ENCODE data around the gene DYSF.

GRCh38 chr2:71473346-71474031, 20.1 kb downstream of the DYSF start:
- TF ChIP-seq CTCF (IDR thresholded peaks at IDR 0.05; ENCODE audit: poor library complexity, severe bottlenecking) = no peak
- no peak for TF ChIP-seq TAF1 (IDR thresholded peaks at IDR 0.05; ENCODE audit: low read depth)
- TF ChIP-seq POLR2AphosphoS5 (IDR thresholded peaks at IDR 0.05) = no peak
- TF ChIP-seq SMC3 (conservative IDR thresholded peaks at IDR 0.05; ENCODE audit: poor library complexity) = no peak
- TF ChIP-seq EZH2 (IDR thresholded peaks at IDR 0.05; ENCODE audit: borderline replicate concordance, insufficient read depth, low read length, poor library complexity, severe bottlenecking) = no peak
- no peak for TF ChIP-seq EP300 (conservative IDR thresholded peaks at IDR 0.05; ENCODE audit: poor library complexity, severe bottlenecking)
- no peak for TF ChIP-seq RAD21 (conservative IDR thresholded peaks at IDR 0.05)

Data from neural cell (in vitro differentiated cells).